ENCODE measurements around the gene MYDGF.

The MYDGF gene

DNA sequence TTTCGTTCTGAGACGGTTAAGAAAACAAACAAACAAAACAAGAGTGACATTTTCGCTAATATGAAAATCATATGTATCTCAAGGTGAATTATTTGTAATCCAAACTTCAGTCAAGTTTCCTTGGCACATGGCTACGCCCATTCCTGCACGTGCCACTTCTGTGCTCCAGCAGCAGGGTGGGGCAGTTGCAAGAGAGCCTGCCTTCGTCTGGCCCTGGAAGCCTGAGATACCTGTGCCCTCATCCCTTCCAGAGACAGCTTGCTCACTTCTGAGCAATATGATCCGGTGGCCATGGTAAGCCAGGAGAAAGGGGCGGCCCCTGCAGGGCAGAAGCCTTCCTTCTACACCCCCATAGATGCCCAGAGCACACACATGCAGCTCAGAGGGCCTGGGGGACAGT, 31.4 kb upstream of the MYDGF start:
- CTCF ChIA-PET: interaction anchor here (0.9 kb wide), 1 partner anchor 347 kb away, joined by 5 read pairs; no protein-coding TSS in a partner anchor

More for the DNA sequence above, 31.4 kb upstream of the MYDGF start:
- H3K36me3 ChIP-seq (ENCODE audit: control insufficient read depth in 2 of 2, insufficient read depth in 1 of 2, low read length in 2 of 2): peaks cover 13 to 77% of the 10 kb centered on the region in 2 experiments; a peak in 2 of 3 replicates
- H3K4me1 ChIP-seq (ENCODE audit: control insufficient read depth, insufficient read depth, low read length): no peaks in the 10 kb centered on the region
- POLR2A ChIA-PET: no interaction called here
- TF ChIP-seq ZNF423 (tag by site-specific recombination; IDR thresholded peaks at IDR 0.05) (no peak), SP7 (tag by site-specific recombination; IDR thresholded peaks at IDR 0.05) (no peak), ZBTB8A (tag by site-specific recombination; IDR thresholded peaks at IDR 0.05) (no peak), ZNF350 (tag by site-specific recombination; IDR thresholded peaks at IDR 0.05) (no peak), ZNF670 (tag by site-specific recombination; IDR thresholded peaks at IDR 0.05; ENCODE audit: low read depth) (no peak), ZNF792 (tag by site-specific recombination; IDR thresholded peaks at IDR 0.05) (no peak)
- TF ChIP-seq, protein P1, sequence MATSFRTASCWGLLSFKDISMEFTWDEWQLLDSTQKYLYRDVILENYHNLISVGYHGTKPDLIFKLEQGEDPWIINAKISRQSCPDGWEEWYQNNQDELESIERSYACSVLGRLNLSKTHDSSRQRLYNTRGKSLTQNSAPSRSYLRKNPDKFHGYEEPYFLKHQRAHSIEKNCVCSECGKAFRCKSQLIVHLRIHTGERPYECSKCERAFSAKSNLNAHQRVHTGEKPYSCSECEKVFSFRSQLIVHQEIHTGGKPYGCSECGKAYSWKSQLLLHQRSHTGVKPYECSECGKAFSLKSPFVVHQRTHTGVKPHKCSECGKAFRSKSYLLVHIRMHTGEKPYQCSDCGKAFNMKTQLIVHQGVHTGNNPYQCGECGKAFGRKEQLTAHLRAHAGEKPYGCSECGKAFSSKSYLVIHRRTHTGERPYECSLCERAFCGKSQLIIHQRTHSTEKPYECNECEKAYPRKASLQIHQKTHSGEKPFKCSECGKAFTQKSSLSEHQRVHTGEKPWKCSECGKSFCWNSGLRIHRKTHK (tag by site-specific recombination; IDR thresholded peaks at IDR 0.05): no peak
- TF ChIP-seq, protein P2, sequence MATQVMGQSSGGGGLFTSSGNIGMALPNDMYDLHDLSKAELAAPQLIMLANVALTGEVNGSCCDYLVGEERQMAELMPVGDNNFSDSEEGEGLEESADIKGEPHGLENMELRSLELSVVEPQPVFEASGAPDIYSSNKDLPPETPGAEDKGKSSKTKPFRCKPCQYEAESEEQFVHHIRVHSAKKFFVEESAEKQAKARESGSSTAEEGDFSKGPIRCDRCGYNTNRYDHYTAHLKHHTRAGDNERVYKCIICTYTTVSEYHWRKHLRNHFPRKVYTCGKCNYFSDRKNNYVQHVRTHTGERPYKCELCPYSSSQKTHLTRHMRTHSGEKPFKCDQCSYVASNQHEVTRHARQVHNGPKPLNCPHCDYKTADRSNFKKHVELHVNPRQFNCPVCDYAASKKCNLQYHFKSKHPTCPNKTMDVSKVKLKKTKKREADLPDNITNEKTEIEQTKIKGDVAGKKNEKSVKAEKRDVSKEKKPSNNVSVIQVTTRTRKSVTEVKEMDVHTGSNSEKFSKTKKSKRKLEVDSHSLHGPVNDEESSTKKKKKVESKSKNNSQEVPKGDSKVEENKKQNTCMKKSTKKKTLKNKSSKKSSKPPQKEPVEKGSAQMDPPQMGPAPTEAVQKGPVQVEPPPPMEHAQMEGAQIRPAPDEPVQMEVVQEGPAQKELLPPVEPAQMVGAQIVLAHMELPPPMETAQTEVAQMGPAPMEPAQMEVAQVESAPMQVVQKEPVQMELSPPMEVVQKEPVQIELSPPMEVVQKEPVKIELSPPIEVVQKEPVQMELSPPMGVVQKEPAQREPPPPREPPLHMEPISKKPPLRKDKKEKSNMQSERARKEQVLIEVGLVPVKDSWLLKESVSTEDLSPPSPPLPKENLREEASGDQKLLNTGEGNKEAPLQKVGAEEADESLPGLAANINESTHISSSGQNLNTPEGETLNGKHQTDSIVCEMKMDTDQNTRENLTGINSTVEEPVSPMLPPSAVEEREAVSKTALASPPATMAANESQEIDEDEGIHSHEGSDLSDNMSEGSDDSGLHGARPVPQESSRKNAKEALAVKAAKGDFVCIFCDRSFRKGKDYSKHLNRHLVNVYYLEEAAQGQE (tag by site-specific recombination; IDR thresholded peaks at IDR 0.05): no peak
- TF ChIP-seq, protein P3, sequence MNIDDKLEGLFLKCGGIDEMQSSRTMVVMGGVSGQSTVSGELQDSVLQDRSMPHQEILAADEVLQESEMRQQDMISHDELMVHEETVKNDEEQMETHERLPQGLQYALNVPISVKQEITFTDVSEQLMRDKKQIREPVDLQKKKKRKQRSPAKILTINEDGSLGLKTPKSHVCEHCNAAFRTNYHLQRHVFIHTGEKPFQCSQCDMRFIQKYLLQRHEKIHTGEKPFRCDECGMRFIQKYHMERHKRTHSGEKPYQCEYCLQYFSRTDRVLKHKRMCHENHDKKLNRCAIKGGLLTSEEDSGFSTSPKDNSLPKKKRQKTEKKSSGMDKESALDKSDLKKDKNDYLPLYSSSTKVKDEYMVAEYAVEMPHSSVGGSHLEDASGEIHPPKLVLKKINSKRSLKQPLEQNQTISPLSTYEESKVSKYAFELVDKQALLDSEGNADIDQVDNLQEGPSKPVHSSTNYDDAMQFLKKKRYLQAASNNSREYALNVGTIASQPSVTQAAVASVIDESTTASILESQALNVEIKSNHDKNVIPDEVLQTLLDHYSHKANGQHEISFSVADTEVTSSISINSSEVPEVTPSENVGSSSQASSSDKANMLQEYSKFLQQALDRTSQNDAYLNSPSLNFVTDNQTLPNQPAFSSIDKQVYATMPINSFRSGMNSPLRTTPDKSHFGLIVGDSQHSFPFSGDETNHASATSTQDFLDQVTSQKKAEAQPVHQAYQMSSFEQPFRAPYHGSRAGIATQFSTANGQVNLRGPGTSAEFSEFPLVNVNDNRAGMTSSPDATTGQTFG (tag by site-specific recombination; IDR thresholded peaks at IDR 0.05; ENCODE audit: borderline replicate concordance): no peak
- TF ChIP-seq, protein P4, sequence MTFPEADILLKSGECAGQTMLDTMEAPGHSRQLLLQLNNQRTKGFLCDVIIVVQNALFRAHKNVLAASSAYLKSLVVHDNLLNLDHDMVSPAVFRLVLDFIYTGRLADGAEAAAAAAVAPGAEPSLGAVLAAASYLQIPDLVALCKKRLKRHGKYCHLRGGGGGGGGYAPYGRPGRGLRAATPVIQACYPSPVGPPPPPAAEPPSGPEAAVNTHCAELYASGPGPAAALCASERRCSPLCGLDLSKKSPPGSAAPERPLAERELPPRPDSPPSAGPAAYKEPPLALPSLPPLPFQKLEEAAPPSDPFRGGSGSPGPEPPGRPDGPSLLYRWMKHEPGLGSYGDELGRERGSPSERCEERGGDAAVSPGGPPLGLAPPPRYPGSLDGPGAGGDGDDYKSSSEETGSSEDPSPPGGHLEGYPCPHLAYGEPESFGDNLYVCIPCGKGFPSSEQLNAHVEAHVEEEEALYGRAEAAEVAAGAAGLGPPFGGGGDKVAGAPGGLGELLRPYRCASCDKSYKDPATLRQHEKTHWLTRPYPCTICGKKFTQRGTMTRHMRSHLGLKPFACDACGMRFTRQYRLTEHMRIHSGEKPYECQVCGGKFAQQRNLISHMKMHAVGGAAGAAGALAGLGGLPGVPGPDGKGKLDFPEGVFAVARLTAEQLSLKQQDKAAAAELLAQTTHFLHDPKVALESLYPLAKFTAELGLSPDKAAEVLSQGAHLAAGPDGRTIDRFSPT (tag by site-specific recombination; IDR thresholded peaks at IDR 0.05): no peak
- TF ChIP-seq, protein P5, sequence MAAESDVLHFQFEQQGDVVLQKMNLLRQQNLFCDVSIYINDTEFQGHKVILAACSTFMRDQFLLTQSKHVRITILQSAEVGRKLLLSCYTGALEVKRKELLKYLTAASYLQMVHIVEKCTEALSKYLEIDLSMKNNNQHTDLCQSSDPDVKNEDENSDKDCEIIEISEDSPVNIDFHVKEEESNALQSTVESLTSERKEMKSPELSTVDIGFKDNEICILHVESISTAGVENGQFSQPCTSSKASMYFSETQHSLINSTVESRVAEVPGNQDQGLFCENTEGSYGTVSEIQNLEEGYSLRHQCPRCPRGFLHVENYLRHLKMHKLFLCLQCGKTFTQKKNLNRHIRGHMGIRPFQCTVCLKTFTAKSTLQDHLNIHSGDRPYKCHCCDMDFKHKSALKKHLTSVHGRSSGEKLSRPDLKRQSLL (tag by site-specific recombination; IDR thresholded peaks at IDR 0.05): no peak
- TF ChIP-seq, protein P6, sequence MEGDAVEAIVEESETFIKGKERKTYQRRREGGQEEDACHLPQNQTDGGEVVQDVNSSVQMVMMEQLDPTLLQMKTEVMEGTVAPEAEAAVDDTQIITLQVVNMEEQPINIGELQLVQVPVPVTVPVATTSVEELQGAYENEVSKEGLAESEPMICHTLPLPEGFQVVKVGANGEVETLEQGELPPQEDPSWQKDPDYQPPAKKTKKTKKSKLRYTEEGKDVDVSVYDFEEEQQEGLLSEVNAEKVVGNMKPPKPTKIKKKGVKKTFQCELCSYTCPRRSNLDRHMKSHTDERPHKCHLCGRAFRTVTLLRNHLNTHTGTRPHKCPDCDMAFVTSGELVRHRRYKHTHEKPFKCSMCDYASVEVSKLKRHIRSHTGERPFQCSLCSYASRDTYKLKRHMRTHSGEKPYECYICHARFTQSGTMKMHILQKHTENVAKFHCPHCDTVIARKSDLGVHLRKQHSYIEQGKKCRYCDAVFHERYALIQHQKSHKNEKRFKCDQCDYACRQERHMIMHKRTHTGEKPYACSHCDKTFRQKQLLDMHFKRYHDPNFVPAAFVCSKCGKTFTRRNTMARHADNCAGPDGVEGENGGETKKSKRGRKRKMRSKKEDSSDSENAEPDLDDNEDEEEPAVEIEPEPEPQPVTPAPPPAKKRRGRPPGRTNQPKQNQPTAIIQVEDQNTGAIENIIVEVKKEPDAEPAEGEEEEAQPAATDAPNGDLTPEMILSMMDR (tag by site-specific recombination; IDR thresholded peaks at IDR 0.05): no peak
- no peaks in the 10 kb centered on the region for H3K9me3 ChIP-seq (ENCODE audit: control insufficient read depth, insufficient read depth, low read depth, low read length)
- H3K27ac ChIP-seq (ENCODE audit: extremely low read depth, low read depth, low read length): no peak overlapping the region
- H3K4me3 ChIP-seq (ENCODE audit: low read depth, low read length): no peak overlapping the region
